ENCODE measurements around the gene ETNK2.

ETNK2 gene

GRCh38 chr1:204188959-204189639 lies 37.3 kb upstream of the ETNK2 start:
- Mint-ChIP-seq H3K36me3 (ENCODE audit: low read depth) (no peaks in the 10 kb centered on the region), H3K4me3 (no peak overlapping the region), H3K9me3 (no peaks in the 10 kb centered on the region), H3K4me1 (ENCODE audit: low read depth) (peaks cover 21% of the 10 kb centered on the region), H3K27me3 (peaks cover 63% of the 10 kb centered on the region), H3K27ac (no peak overlapping the region)
- no peak for DNase-seq

- DNase-seq = no peak
- Mint-ChIP-seq H3K27ac (no peak overlapping the region), H3K4me1 (ENCODE audit: low read depth) (peaks cover 21% of the 10 kb centered on the region), H3K4me3 (no peak overlapping the region), H3K9me3 (no peaks in the 10 kb centered on the region), H3K27me3 (peaks cover 53% of the 10 kb centered on the region), H3K36me3 (ENCODE audit: low read depth) (no peaks in the 10 kb centered on the region)
These were observed 34.8 kb upstream of the ETNK2 start for GRCh38 chr1:204186597-204186996.

- Mint-ChIP-seq H3K27me3 (peaks cover 7% of the 10 kb centered on the region), H3K27ac (no peak overlapping the region), H3K4me1 (ENCODE audit: low read depth) (no peaks in the 10 kb centered on the region), H3K36me3 (ENCODE audit: low read depth) (no peaks in the 10 kb centered on the region), H3K9me3 (no peaks in the 10 kb centered on the region), H3K4me3 (no peak overlapping the region)
- DNase-seq = no peak
These were observed 29.3 kb upstream of the ETNK2 start for GRCh38 chr1:204181116-204181515.

GRCh38 chr1:204180133-204180532 lies 28.3 kb upstream of the ETNK2 start:
- H3K4me1 Mint-ChIP-seq (ENCODE audit: low read depth) = no peaks in the 10 kb centered on the region
- H3K27me3 Mint-ChIP-seq = peaks cover 4% of the 10 kb centered on the region
- no peak for DNase-seq
- no peaks in the 10 kb centered on the region for H3K9me3 Mint-ChIP-seq
- H3K36me3 Mint-ChIP-seq (ENCODE audit: low read depth) = no peaks in the 10 kb centered on the region
- H3K4me3 Mint-ChIP-seq = no peak overlapping the region
- no peak overlapping the region for H3K27ac Mint-ChIP-seq

GRCh38 chr1:204178487-204179281 lies 26.8 kb upstream of the ETNK2 start:
- Mint-ChIP-seq H3K36me3 (ENCODE audit: low read depth) (no peaks in the 10 kb centered on the region), H3K4me1 (ENCODE audit: low read depth) (no peaks in the 10 kb centered on the region), H3K9me3 (no peaks in the 10 kb centered on the region), H3K4me3 (no peak overlapping the region), H3K27me3 (peaks cover 6% of the 10 kb centered on the region), H3K27ac (no peak overlapping the region)
- DNase-seq = no peak

GRCh38 chr1:204177133-204177532 lies 25.3 kb upstream of the ETNK2 start:
- H3K4me1 Mint-ChIP-seq (ENCODE audit: low read depth) = no peaks in the 10 kb centered on the region
- H3K27ac Mint-ChIP-seq = no peak overlapping the region
- DNase-seq = no peak
- H3K9me3 Mint-ChIP-seq = peaks cover 3% of the 10 kb centered on the region
- H3K4me3 Mint-ChIP-seq = no peak overlapping the region
- H3K36me3 Mint-ChIP-seq (ENCODE audit: low read depth) = no peaks in the 10 kb centered on the region
- H3K27me3 Mint-ChIP-seq = peaks cover 13% of the 10 kb centered on the region

GRCh38 chr1:204176049-204176448 lies 24.2 kb upstream of the ETNK2 start:
- Mint-ChIP-seq H3K4me1 (ENCODE audit: low read depth) (no peaks in the 10 kb centered on the region), H3K36me3 (ENCODE audit: low read depth) (no peaks in the 10 kb centered on the region)

GRCh38 chr1:204174958-204175357 lies 23.1 kb upstream of the ETNK2 start:
- DNase-seq = no peak
- Mint-ChIP-seq H3K36me3 (ENCODE audit: low read depth) (peaks cover 2% of the 10 kb centered on the region), H3K27me3 (peaks cover 13% of the 10 kb centered on the region)

More at GRCh38 chr1:204176049-204176448, 24.2 kb upstream of the ETNK2 start:
- Mint-ChIP-seq H3K27me3 (peaks cover 13% of the 10 kb centered on the region), H3K4me3 (no peak overlapping the region), H3K9me3 (peaks cover 8% of the 10 kb centered on the region), H3K27ac (no peak overlapping the region)
- no peak for DNase-seq

GRCh38 chr1:204172404-204173029 lies 20.7 kb upstream of the ETNK2 start:
- Mint-ChIP-seq H3K36me3 (ENCODE audit: low read depth) (peaks cover 2% of the 10 kb centered on the region), H3K27ac (no peak overlapping the region), H3K9me3 (peaks cover 34% of the 10 kb centered on the region), H3K27me3 (peaks cover 9% of the 10 kb centered on the region), H3K4me1 (ENCODE audit: low read depth) (no peaks in the 10 kb centered on the region), H3K4me3 (no peak overlapping the region)
- DNase-seq = no peak

More at GRCh38 chr1:204174958-204175357, 23.1 kb upstream of the ETNK2 start:
- Mint-ChIP-seq H3K9me3 (peaks cover 18% of the 10 kb centered on the region), H3K27ac (no peak overlapping the region), H3K4me1 (ENCODE audit: low read depth) (no peaks in the 10 kb centered on the region), H3K4me3 (no peak overlapping the region)

GRCh38 chr1:204171751-204172178 lies 19.9 kb upstream of the ETNK2 start:
- Mint-ChIP-seq H3K9me3 (peaks cover 39% of the 10 kb centered on the region), H3K36me3 (ENCODE audit: low read depth) (peaks cover 2% of the 10 kb centered on the region), H3K4me1 (ENCODE audit: low read depth) (no peaks in the 10 kb centered on the region), H3K27me3 (peaks cover 9% of the 10 kb centered on the region), H3K4me3 (no peak overlapping the region), H3K27ac (no peak overlapping the region)
- DNase-seq = no peak

- Mint-ChIP-seq H3K36me3 (ENCODE audit: low read depth) (peaks cover 2% of the 10 kb centered on the region), H3K27ac (no peak overlapping the region), H3K9me3 (peaks cover 39% of the 10 kb centered on the region), H3K4me3 (no peak overlapping the region), H3K27me3 (peaks cover 9% of the 10 kb centered on the region), H3K4me1 (ENCODE audit: low read depth) (no peaks in the 10 kb centered on the region)
- DNase-seq = no peak
These were observed 18.8 kb upstream of the ETNK2 start for GRCh38 chr1:204170494-204171155.

- DNase-seq = no peak
- Mint-ChIP-seq H3K36me3 (ENCODE audit: low read depth) (peaks cover 2% of the 10 kb centered on the region), H3K27me3 (peaks cover 13% of the 10 kb centered on the region), H3K4me3 (no peak overlapping the region), H3K9me3 (peaks cover 39% of the 10 kb centered on the region), H3K4me1 (ENCODE audit: low read depth) (no peaks in the 10 kb centered on the region), H3K27ac (no peak overlapping the region)
These were observed 18.0 kb upstream of the ETNK2 start for GRCh38 chr1:204169858-204170257.

- Mint-ChIP-seq H3K4me1 (ENCODE audit: low read depth) (no peaks in the 10 kb centered on the region), H3K4me3 (no peak overlapping the region), H3K9me3 (peaks cover 39% of the 10 kb centered on the region), H3K36me3 (ENCODE audit: low read depth) (peaks cover 2% of the 10 kb centered on the region), H3K27me3 (peaks cover 4% of the 10 kb centered on the region), H3K27ac (no peak overlapping the region)
- DNase-seq = no peak
These were observed 15.9 kb upstream of the ETNK2 start for GRCh38 chr1:204167730-204168129.

- no peak for DNase-seq
- no peak within 1 kb of the TSS for H3K27ac Mint-ChIP-seq
- peaks cover 2% of the 10 kb centered on the region for H3K4me1 Mint-ChIP-seq (ENCODE audit: low read depth)
- H3K4me3 Mint-ChIP-seq = no peak within 1 kb of the TSS
- peaks cover 9% of the 10 kb centered on the region for H3K27me3 Mint-ChIP-seq
- peaks cover 2% of the 10 kb centered on the region for H3K36me3 Mint-ChIP-seq (ENCODE audit: low read depth)
- peaks cover 31% of the 10 kb centered on the region for H3K9me3 Mint-ChIP-seq
These were observed 14.4 kb upstream of the ETNK2 start, which contains the start of gene REN for GRCh38 chr1:204166219-204166618. REN (minus strand) TSS chr1:204166337; CDS start chr1:204166293, 44 bp downstream.

All from activated T-cell treated with anti-CD3 and anti-CD28 coated beads, Interleukin-2, amount 50 U/mL, for 24 hours (primary cell).